HG02938 (cell line): Measurements from ENCODE around the gene TRAK1.

Experiments
- ATAC-seq: cut with Tn5 transposase; IDR thresholded peaks from one replicate; pipeline ENCODE4 v1.9.1; 2021; ENCODE audit warnings: mild to moderate bottlenecking, moderate library complexity; ENCODE audit not compliant: unreplicated experiment

TRAK1 gene

DNA sequence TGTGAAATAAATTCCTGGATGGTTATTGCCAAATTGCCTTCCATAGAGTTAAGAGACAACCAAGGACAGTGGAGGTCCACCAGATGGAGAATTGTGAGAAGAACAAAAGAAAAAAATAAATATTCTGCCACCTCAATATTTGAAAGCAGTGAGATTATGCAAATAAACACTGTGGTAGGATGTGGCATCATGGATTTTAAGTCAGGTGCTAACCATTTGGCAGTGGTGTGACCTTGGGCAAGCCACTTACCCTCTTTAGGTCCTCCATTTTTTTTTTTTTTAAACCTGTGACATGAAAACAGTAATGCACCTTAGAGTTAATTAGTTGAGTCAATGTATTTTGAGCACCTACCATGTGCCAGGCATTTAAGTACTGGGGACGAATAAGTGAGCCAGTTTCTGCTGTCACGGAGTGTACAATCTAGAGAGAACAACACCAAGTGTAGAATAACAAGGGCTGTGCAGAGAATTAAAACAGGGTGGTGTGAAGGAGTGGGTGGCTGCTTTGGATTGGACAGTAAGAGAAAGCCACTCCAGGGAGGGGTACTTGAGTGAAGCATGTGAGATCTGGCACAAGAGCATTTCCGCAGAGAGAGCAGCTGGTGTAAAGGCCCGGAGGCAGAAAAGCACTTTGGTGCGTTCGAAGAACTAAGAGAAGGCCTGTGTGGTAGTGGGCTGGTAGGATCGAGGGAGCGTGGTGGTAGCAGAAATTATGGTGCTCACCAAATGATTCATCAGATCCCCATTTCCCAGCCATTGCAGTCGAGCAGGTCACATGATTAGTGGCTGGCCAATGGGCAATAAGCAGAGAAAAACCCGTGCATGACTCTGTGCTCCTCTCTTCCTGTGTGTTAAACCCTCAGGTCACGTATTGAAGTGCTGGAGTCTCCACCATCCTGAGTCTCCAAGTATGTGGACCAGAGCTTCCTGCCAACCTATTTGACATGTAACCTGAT is 135.6 kb downstream of the TRAK1 start:
- no peak for ATAC-seq

DNA sequence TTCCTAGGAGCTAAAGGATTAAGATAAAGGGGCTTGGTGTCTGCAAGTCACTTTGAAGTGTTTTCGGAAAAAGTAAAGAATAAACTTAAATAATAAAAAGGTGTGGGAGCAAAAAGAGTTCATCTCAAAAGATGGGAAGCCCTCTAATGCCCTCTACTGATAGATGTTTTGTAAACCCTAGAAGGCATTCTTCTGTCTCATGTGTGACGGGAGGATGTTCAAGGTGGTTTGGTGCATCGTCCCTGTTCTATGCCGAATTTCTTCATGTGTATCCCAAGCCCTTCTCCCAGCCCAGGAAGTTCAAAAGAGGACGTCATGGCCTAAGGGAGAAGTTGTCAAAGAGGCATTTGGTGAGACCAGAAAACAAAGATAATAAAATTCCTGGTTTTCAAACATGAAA is 137.6 kb downstream of the TRAK1 start:
- no peak for ATAC-seq

DNA sequence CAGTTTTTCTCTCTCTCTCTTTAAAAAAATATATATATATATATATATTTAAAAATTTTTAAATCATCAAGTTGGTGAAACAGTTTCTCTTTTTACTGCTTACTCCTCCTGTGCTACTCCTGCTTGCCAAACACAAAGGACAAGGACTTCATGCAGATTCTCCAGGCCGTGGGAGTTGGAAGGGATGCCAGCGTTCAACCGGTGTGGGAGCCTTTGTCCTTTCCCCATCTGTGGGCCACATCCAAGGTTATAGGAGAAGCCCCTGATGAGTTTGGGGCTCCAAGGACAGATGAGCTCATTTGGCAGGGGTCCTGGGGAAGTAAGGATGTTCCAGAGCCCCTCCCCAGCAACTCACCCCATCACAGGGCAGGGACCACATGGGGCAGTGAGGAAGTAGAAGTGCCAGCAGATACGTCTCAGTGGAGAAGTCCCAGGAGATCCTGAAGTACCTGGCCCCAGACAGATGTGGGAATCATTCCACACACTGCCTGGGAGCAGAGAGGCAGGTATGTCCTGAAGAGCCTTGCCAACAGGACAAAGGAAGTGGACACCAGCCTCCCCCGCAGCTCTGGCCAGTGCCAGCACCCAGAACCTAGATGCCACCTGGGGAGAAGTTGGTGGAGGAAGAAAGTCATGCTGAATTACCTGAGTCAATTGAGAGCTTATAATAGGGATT is 138.2 kb downstream of the TRAK1 start:
- ATAC-seq = no peak

DNA sequence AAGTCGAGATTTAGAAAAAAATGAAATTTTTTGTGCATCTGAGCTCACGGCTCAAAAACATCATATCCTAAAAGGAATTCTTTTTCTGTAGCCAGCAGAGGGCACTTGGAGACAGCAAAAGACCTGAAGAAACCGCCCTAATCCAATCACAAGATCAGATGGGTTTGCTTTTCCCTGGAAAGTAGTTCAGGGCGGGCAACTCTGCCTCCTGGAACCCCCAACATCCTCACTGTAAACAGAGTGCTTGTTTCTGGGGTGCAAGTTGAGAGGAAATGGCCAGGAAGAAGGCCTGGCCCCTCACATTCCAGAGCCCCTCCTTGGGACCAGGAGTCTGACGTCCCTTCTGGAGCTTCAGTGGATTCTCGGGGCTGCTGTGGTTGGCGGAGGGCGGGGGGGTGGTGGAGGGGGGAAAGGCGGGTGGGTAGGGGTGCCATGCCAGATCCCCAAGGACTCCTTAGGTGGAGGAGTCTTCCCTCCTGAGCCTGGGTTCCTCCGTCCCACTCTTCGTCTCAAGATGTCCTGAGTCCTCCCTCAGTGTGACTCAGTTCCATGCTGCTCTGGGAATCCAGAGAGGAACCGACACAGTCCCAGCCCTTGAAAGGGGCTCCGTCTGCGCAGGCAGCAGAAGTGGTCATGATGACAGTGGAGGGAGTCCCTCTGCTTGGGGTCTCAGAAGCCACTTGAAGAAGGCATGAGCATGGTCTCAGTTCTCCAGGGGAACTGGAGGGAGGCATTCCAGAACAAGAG is 139.0 kb downstream of the TRAK1 start:
- ATAC-seq = no peak

DNA sequence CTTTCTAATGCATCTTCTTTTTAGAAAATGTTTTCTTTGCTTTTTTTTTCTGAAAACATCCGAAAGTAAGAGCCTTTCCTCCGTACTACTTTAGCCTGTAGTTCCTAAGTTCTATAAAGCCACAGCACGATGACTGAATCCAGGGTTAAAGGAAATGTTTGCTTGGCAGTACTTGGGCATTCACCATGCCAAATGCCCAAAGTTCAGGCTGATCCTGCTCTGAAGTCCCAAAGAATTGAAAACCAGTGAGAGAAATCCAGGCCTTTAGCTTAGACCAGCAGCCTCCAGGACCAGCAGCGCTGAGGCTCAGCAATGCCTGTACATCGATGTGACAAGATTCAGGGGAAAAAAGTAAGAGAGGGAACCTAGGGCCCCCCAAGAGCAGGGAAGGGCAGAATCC is 139.7 kb downstream of the TRAK1 start:
- ATAC-seq = no peak

DNA sequence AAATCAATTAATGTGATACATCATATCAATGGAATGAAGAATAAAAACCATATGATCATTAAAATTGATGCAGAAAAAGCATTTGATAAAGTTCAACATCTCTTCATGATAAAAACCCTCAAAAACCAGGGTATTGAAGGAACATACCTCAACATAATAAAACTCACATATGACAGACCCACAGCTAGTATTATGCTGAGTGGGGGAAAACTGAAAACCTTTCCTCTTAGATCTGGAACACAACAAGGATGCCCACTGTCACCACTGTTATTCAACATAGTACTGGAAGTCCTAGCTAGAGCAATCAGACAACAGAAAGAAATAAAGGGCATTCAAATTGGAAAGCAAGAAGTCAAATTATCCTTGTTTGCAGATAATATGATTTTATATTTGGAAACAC is 144.4 kb downstream of the TRAK1 start:
- no peak for ATAC-seq

DNA sequence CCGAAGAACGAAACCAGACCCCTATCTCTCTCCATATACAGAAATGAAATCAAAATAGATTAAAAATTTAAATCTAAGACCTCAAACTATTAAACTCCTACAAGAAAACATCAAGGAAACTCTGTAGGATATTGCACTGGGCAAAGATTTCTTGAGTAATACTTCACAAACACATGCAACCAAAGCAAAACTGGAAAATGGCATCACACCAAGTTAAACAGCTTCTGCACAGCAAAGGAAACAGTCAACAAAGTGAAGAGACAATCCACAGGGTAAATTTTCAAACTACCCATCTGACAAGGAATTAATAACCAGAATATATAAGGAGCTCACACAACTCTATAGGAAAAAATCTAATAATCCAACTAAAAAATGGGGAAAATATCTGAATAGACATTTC is 145.5 kb downstream of the TRAK1 start:
- no peak for ATAC-seq

DNA sequence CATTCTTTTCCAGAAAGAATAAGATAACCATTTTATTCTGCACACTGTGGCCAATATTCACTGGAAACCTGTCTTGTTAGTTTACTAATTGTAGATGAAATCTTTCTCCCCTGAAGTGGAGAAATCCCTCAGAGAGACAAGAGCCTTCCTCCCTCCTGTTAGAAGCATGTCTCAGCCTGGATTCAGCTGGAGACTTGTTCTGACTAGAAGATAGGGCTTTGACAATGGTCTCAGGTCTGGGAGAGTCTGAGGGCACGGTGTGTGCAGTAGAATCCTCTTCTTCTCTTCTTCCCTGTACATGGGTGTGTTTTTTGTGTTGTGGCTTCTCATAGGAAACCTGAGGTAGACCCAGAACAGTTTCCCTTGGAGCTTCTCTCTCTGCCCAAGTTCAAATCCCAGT is 154.9 kb downstream of the TRAK1 start:
- ATAC-seq = no peak

DNA sequence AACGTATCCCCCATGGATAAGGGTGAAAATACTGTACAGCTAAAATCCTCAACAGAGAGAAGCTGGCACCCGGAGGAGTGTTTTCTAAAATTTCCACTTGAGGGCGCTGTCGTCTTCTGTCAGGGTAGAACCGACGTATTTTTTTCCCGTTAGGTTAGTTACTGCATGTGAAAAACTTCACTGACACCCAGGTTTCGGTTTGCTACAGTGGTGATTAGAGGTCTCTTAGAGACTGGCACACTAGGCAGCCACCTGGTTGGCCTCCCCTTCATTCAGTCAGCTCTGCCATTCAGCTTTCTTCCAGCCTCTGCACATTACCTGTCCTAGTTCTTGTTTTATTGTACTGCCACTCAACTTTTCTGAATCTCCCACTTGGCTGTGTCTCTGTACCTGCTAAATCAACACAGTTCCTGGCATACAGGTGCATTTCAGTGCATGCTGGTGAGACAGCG is 156.4 kb downstream of the TRAK1 start:
- peak; percentile 72 for ATAC-seq

DNA sequence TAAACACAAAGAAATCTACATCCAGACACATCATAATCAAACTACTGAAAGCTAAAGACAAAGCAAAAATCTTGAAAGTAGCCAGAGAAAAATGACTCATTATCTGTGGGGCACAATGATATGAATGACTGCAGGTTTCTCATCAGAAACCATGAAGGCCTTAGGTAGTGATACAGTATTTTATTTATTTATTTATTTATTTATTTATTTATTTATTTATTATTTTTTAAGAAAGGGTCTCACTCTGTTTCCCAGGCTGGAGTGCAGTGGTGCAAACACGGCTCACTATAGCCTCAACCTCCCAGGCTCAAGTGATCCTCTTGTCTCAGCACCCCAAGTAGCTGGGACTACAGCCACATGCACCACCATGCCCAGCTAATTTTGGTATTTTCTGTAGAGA is 159.6 kb downstream of the TRAK1 start:
- ATAC-seq = no peak

DNA sequence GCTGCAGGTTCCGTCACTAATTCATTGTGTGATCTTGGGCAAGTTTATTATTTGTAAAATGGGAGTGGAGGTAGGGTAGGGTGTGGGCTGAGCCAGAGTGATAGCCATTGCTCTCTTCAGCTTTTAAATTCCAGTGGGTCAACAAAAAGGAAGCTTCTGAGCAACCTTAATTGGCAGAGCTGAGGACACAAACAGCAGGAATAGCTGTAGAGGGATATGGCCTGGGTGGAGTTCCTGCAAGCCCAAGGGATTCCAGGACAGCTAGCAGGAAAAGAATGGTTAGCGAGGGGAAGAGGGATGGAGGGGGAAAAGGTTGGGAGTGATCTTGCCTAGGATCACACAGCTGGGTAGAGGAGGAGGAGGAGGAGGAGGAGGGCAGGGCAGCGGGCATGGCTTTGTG is 163.4 kb downstream of the TRAK1 start:
- no peak for ATAC-seq

DNA sequence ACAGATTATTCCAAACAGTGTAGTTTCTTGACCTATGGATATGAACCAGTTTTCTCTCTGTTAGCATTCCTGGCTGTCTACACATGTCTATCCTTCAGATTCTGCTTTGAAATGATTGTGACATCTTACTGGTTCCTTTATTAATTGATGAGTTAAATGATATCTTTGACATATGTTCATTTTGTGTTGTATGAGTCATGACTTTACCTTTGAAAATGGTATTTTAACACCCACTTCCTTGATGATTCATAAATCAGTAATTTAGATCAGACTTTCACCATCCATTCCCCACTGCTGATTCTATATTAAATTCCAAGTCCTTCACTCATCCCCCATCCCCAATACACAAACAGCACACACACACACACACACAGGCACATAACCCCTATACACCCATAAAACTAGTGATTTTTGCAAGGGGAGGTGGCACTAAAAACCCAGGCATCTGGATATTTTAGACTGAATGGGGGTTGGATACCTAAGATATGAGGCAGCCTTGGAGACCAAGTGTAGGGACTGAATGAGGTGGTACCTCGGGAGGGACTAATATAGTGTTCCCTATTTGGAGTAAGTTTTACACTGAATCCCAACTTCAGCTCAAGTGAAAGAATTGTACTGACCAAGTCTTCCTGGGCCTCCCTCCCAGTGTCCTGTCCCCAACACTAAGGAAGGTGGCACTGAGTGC is 165.1 kb downstream of the TRAK1 start:
- no peak for ATAC-seq

DNA sequence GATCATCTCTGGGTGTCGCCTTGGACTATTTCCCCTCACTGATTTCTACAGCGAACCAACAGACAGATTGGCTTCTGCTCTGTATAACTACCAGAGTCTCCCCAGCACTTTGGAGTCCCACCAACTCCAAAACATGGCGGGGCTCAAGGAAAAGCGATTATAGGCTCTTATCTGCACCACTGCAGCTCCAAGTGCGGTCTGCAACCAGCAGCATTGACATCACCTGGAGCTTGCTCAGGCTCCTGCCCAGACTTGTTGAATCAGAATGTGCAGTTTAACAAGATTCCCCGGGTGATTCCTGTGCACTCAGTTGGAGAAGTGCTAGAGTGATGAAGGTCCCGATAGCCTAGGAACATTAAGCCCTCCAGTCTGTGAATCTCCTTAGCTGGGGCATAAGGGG is 165.8 kb downstream of the TRAK1 start:
- ATAC-seq = no peak

DNA sequence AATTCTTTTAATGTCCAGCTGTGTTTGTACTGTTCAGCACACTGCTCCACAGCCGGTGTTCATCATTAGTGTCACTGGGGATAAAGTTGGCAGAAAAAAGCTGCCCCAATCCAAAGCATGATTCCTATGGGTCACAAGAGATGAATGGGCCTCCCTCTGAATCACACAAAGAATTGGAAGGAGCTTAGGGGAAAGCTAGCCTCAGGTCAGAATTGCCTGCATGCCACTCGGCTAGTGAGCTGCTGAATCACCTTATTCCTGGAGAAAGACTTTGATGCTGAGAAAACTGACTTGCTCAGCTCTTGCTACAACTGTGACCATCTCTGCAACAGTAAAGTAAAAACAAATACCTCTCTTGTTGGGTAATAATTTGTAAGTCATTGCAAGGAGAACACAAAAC is 171.4 kb downstream of the TRAK1 start:
- ATAC-seq = no peak

DNA sequence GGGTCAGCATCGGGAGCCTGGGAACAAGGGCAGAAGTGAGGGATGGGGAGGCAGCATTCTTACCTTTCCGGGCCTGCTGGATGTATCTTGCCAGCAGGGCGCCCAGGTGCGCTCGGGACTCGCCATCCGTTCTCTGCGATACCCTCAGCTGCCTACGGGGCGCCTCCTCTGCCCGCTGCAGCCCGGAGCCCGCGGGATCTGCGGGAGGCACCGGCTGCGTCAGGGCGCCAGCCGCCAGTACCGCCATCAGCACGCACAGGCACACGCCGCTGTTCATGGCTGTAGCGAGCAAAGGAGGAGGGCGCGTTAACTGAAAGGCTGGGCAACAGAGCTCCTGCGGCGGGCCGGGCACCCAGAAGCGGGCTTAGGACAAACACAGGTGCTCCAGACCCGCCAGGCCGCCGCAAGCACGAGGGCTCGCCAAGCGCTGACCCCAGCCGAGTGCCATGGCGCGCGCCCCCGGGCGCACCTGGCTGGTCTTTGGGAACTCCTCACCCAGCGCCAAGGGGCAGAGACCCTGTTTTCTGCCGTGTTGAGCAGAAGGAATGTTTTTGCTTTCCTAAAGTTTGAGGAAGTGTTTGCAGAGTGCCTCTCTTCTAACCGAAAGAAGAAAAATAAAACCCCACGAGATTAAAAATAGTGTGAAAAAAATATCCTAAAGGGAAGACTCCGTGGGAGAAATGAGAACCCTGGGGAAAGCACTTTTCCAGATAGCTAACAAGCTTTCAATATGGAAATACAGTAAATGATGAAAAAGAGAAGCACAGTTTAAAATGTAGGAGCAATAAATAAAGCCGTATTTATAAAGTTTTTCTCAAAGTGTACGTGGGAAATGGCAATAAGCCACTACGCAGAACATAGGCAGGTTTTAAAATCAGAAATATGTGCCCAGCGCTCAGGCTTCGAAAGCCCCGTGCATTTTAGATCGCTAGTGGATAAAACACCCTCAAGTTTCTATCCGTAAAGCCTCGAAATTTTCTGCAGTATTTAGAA is 172.5 kb downstream of the TRAK1 start:
- ATAC-seq = no peak

DNA sequence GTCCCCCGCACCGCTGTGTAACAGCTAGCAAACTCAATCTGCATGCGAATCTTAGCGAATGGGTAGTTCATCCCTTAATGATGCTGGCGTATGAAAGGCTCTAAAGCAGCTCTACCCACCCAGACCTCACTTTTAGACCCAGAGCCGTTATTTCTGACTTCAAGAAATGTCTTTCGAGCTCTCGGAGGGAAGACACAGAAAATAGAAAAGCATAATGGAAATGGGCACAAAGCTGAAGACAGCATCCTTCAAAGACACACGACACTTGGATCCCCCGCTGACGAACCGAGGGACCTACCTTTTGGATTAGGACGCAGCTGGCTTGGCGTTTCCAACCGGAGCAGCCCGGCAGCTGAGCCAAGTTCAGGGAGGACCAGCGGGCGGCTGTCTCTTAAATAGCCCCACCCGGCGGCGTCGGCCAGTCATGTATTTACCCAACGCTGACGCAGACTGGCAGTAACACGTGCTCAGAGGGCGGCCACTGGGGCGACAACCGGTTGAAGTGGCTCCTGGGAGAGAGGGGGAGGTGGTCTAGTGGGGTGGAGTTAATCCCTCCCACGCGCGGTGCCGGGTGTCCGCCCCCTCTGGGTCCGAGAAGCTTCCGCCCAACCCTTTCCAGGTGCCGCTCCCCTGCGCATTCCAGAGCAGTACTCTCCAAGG is 173.4 kb downstream of the TRAK1 start:
- ATAC-seq = no peak

DNA sequence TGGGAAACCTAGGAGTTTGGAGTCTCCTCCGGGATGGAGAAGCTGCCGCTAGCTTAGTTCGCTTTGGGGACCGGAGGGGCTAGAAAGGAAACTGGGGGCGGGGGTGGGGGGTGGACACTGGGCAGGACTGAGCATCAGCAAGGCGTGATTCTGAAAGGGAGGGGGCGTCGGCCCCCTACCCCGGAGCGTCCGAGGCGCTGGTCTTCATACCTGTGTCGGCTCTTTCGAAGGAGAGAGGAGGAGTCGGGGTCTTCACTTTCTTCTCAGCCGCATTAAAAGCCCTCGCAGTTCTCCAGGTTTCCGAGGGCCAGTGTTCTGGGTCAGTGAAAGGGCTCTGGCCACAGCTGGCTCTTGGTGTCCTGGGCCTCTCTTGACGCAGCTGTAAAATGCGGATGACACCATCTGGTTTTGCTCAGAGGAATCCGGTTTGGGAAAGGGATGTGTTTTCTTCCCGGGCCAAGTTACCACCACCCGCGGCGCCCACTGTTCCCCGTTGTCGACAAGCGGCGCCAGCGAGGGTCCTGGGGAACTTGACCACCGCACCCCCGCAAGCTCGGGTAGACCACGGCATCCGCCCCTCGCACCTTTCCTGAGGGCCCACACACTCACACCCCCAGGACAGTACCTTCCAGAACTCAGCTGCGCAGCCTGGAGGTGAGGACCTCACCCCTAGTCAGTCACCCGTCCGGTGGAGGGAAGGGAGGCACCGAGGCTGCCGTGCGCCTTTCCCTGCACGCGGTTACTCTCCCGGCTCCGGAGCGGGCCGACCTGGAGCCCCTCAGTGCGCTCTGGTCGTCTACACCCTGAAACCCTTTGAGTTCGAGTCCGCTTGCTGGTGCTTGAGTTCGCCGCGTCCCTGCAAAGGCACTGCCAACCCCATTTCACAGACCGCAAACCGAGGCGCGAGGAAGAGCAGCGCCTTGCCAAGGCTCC is 174.2 kb downstream of the TRAK1 start:
- no peak for ATAC-seq

DNA sequence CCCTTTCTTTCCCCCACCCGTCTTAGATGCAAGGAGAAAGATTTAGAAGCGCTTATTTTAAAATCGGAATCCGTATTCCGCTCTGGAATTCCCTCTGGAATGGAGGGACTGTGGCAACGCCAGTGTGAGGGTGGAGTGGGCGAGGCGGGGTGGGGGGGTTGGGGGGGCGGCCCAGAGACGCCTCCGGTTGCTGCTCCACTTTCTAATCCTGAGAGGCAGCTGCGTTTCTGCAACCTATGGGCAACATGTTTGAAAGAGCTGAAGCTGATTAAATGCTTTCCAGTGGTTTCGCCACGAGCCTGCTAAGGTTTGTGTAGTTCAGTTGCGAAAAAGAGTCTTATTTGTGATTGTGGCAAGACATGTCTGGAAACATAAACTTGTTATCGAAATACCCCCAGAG is 174.9 kb downstream of the TRAK1 start, which contains the start of gene CCK:
Gene CCK (minus strand): TSS at position 101 of the 400 bp plus-strand sequence. CDS start 2,555 bp downstream, outside the sequence.
- ATAC-seq = no peak
